ENCODE data around the gene DDX11.
"Not testable (repeated sequence)": the region's sequence is repeated elsewhere in the genome, so short reads cannot be mapped to it uniquely, and the experiment has no call there.

Gene DDX11

GRCh38 chr12:31104220-31104619, 30.6 kb downstream of the DDX11 start:
- POLR2A ChIA-PET: not testable (repeated sequence)
- no CpG with 5 or more reads among the region's 4 CpGs for WGBS (ENCODE audit: insufficient coverage)

GRCh38 chr12:31104773-31105172, 31.1 kb downstream of the DDX11 start:
- H3K4me1 ChIP-seq (ENCODE audit: control extremely low read depth in 1 of 4, control insufficient read depth in 4 of 4, insufficient read depth in 4 of 4, low read length in 3 of 4); CTCF ChIA-PET; H3K27ac ChIP-seq (ENCODE audit: insufficient read depth in 1 of 2, low read depth in 1 of 2, low read length in 2 of 2, poor library complexity in 1 of 2, severe bottlenecking in 2 of 2); DNase-seq; H3K27me3 ChIP-seq (replicated peaks in 2 of 5; ENCODE audit: control insufficient read depth in 4 of 5, insufficient read depth in 5 of 5, low read length in 4 of 5); H3K9me3 ChIP-seq (ENCODE audit: control extremely low read depth in 1 of 5, control insufficient read depth in 4 of 5, insufficient read depth in 2 of 5, low read depth in 1 of 5, low read length in 4 of 5); POLR2A ChIA-PET; H3K4me3 ChIP-seq (ENCODE audit: control insufficient read depth in 1 of 7, extremely low read depth in 1 of 7, insufficient read depth in 4 of 7, low read depth in 2 of 7, low read length in 6 of 7): not testable (repeated sequence)
- peaks cover 0 to 34% (median 5%) of the 10 kb centered on the region in 4 experiments for H3K36me3 ChIP-seq (ENCODE audit: control insufficient read depth in 4 of 4, insufficient read depth in 4 of 4, low read length in 3 of 4)
- 100% methylated on average over 5 of the region's 14 CpGs for WGBS (ENCODE audit: insufficient coverage)

More at GRCh38 chr12:31104220-31104619, 30.6 kb downstream of the DDX11 start:
- H3K36me3 ChIP-seq (ENCODE audit: control insufficient read depth in 4 of 4, insufficient read depth in 4 of 4, low read length in 3 of 4): peaks cover 0 to 34% (median 5%) of the 10 kb centered on the region in 4 experiments
- DNase-seq; H3K27ac ChIP-seq (ENCODE audit: insufficient read depth in 1 of 2, low read depth in 1 of 2, low read length in 2 of 2, poor library complexity in 1 of 2, severe bottlenecking in 2 of 2); CTCF ChIA-PET; H3K9me3 ChIP-seq (ENCODE audit: control extremely low read depth in 1 of 5, control insufficient read depth in 4 of 5, insufficient read depth in 2 of 5, low read depth in 1 of 5, low read length in 4 of 5); H3K27me3 ChIP-seq (replicated peaks in 2 of 5; ENCODE audit: control insufficient read depth in 4 of 5, insufficient read depth in 5 of 5, low read length in 4 of 5); H3K4me3 ChIP-seq (ENCODE audit: control insufficient read depth in 1 of 7, extremely low read depth in 1 of 7, insufficient read depth in 4 of 7, low read depth in 2 of 7, low read length in 6 of 7); H3K4me1 ChIP-seq (ENCODE audit: control extremely low read depth in 1 of 4, control insufficient read depth in 4 of 4, insufficient read depth in 4 of 4, low read length in 3 of 4): not testable (repeated sequence)

GRCh38 chr12:31105668-31106067, 32.0 kb downstream of the DDX11 start:
- no peak overlapping the region for H3K27ac ChIP-seq (ENCODE audit: insufficient read depth in 1 of 2, low read depth in 1 of 2, low read length in 2 of 2, poor library complexity in 1 of 2, severe bottlenecking in 2 of 2)
- no peaks in the 10 kb centered on the region for H3K9me3 ChIP-seq (ENCODE audit: control extremely low read depth in 1 of 5, control insufficient read depth in 4 of 5, insufficient read depth in 2 of 5, low read depth in 1 of 5, low read length in 4 of 5)
- no peaks in the 10 kb centered on the region for H3K27me3 ChIP-seq (replicated peaks in 2 of 5; ENCODE audit: control insufficient read depth in 4 of 5, insufficient read depth in 5 of 5, low read length in 4 of 5)
- H3K36me3 ChIP-seq (ENCODE audit: control insufficient read depth in 4 of 4, insufficient read depth in 4 of 4, low read length in 3 of 4): peaks cover 0 to 33% (median 4%) of the 10 kb centered on the region in 4 experiments
- CTCF ChIA-PET: no interaction called here
- 95% methylated on average over 6 of the region's 8 CpGs for WGBS (ENCODE audit: insufficient coverage)
- no peak overlapping the region for H3K4me3 ChIP-seq (ENCODE audit: control insufficient read depth in 1 of 7, extremely low read depth in 1 of 7, insufficient read depth in 4 of 7, low read depth in 2 of 7, low read length in 6 of 7)
- H3K4me1 ChIP-seq (ENCODE audit: control extremely low read depth in 1 of 4, control insufficient read depth in 4 of 4, insufficient read depth in 4 of 4, low read length in 3 of 4): no peaks in the 10 kb centered on the region
- POLR2A ChIA-PET: no interaction called here
- DNase-seq: no peak

GRCh38 chr12:31106101-31106803, 32.6 kb downstream of the DDX11 start:
- CTCF ChIA-PET: no interaction called here
- POLR2A ChIA-PET: no interaction called here
- Histone ChIP-seq H3K36me3 (ENCODE audit: control insufficient read depth in 4 of 4, insufficient read depth in 4 of 4, low read length in 3 of 4) (peaks cover 0 to 28% (median 3%) of the 10 kb centered on the region in 4 experiments), H3K27me3 (replicated peaks in 2 of 5; ENCODE audit: control insufficient read depth in 4 of 5, insufficient read depth in 5 of 5, low read length in 4 of 5) (no peaks in the 10 kb centered on the region), H3K9me3 (ENCODE audit: control extremely low read depth in 1 of 5, control insufficient read depth in 4 of 5, insufficient read depth in 2 of 5, low read depth in 1 of 5, low read length in 4 of 5) (no peaks in the 10 kb centered on the region), H3K27ac (ENCODE audit: insufficient read depth in 1 of 2, low read depth in 1 of 2, low read length in 2 of 2, poor library complexity in 1 of 2, severe bottlenecking in 2 of 2) (no peak overlapping the region), H3K4me3 (ENCODE audit: control insufficient read depth in 1 of 7, extremely low read depth in 1 of 7, insufficient read depth in 4 of 7, low read depth in 2 of 7, low read length in 6 of 7) (no peak overlapping the region), H3K4me1 (ENCODE audit: control extremely low read depth in 1 of 4, control insufficient read depth in 4 of 4, insufficient read depth in 4 of 4, low read length in 3 of 4) (no peaks in the 10 kb centered on the region)
- no peak for DNase-seq
- 80% methylated on average over 5 of the region's 10 CpGs for WGBS (ENCODE audit: insufficient coverage)

- H3K4me1 ChIP-seq (ENCODE audit: control extremely low read depth in 1 of 4, control insufficient read depth in 4 of 4, insufficient read depth in 4 of 4, low read length in 3 of 4); CTCF ChIA-PET; H3K9me3 ChIP-seq (ENCODE audit: control extremely low read depth in 1 of 5, control insufficient read depth in 4 of 5, insufficient read depth in 2 of 5, low read depth in 1 of 5, low read length in 4 of 5); H3K4me3 ChIP-seq (ENCODE audit: control insufficient read depth in 1 of 7, extremely low read depth in 1 of 7, insufficient read depth in 4 of 7, low read depth in 2 of 7, low read length in 6 of 7); DNase-seq; POLR2A ChIA-PET; H3K27ac ChIP-seq (ENCODE audit: insufficient read depth in 1 of 2, low read depth in 1 of 2, low read length in 2 of 2, poor library complexity in 1 of 2, severe bottlenecking in 2 of 2); H3K36me3 ChIP-seq (ENCODE audit: control insufficient read depth in 4 of 4, insufficient read depth in 4 of 4, low read length in 3 of 4); H3K27me3 ChIP-seq (replicated peaks in 2 of 5; ENCODE audit: control insufficient read depth in 4 of 5, insufficient read depth in 5 of 5, low read length in 4 of 5): not testable (repeated sequence)
- WGBS (ENCODE audit: insufficient coverage): 83% methylated on average over 2 of the region's 6 CpGs
These were observed 36.1 kb downstream of the DDX11 start for GRCh38 chr12:31109773-31110172.

- WGBS (ENCODE audit: insufficient coverage): 100% methylated on average over 1 of the region's 5 CpGs
- CTCF ChIA-PET; H3K4me1 ChIP-seq (ENCODE audit: control extremely low read depth in 1 of 4, control insufficient read depth in 4 of 4, insufficient read depth in 4 of 4, low read length in 3 of 4): not testable (repeated sequence)
These were observed 36.6 kb downstream of the DDX11 start for GRCh38 chr12:31110263-31110662.

GRCh38 chr12:31115092-31115601, 41.5 kb downstream of the DDX11 start:
- POLR2A ChIA-PET; H3K36me3 ChIP-seq (ENCODE audit: control insufficient read depth in 4 of 4, insufficient read depth in 4 of 4, low read length in 3 of 4); H3K4me3 ChIP-seq (ENCODE audit: control insufficient read depth in 1 of 7, extremely low read depth in 1 of 7, insufficient read depth in 4 of 7, low read depth in 2 of 7, low read length in 6 of 7); CTCF ChIA-PET; H3K27ac ChIP-seq (ENCODE audit: insufficient read depth in 1 of 2, low read depth in 1 of 2, low read length in 2 of 2, poor library complexity in 1 of 2, severe bottlenecking in 2 of 2); DNase-seq; H3K9me3 ChIP-seq (ENCODE audit: control extremely low read depth in 1 of 5, control insufficient read depth in 4 of 5, insufficient read depth in 2 of 5, low read depth in 1 of 5, low read length in 4 of 5): not testable (repeated sequence)
- 94% methylated on average over 2 of the region's 3 CpGs for WGBS (ENCODE audit: insufficient coverage)
- peaks cover 0 to 25% (median 21%) of the 10 kb centered on the region in 4 experiments for H3K4me1 ChIP-seq (ENCODE audit: control extremely low read depth in 1 of 4, control insufficient read depth in 4 of 4, insufficient read depth in 4 of 4, low read length in 3 of 4)
- peaks cover 0 to 30% (median 0%) of the 10 kb centered on the region in 5 experiments for H3K27me3 ChIP-seq (replicated peaks in 2 of 5; ENCODE audit: control insufficient read depth in 4 of 5, insufficient read depth in 5 of 5, low read length in 4 of 5)

More at GRCh38 chr12:31110263-31110662, 36.6 kb downstream of the DDX11 start:
- H3K9me3 ChIP-seq (ENCODE audit: control extremely low read depth in 1 of 5, control insufficient read depth in 4 of 5, insufficient read depth in 2 of 5, low read depth in 1 of 5, low read length in 4 of 5); H3K4me3 ChIP-seq (ENCODE audit: control insufficient read depth in 1 of 7, extremely low read depth in 1 of 7, insufficient read depth in 4 of 7, low read depth in 2 of 7, low read length in 6 of 7); POLR2A ChIA-PET; H3K36me3 ChIP-seq (ENCODE audit: control insufficient read depth in 4 of 4, insufficient read depth in 4 of 4, low read length in 3 of 4); H3K27ac ChIP-seq (ENCODE audit: insufficient read depth in 1 of 2, low read depth in 1 of 2, low read length in 2 of 2, poor library complexity in 1 of 2, severe bottlenecking in 2 of 2); H3K27me3 ChIP-seq (replicated peaks in 2 of 5; ENCODE audit: control insufficient read depth in 4 of 5, insufficient read depth in 5 of 5, low read length in 4 of 5); DNase-seq: not testable (repeated sequence)
